Central memory CD8-positive, alpha-beta T cell (primary cell): ENCODE data around the gene IER3.
"Not testable (repeated sequence)": the region's sequence is repeated elsewhere in the genome, so short reads cannot be mapped to it uniquely, and the experiment has no call there.

Experiments
- ATAC-seq: fragments of 150-1000 bp; cut with Tn5 transposase; replicated peaks from 2 replicates; pipeline ENCODE4 v1.10.0; 2022; ENCODE audit warnings: mild to moderate bottlenecking, moderate FRiP score, moderate number of reproducible peaks; ENCODE audit not compliant: poor library complexity, severe bottlenecking; ENCODE audit errors: extremely low read depth
- DNase-seq, 2 donors: peaks; one replicate each; pipeline ENCODE4 v3.0.0; 2021; ENCODE audit warnings: low spot score in 2 of 2
- H3K27ac Mint-ChIP-seq: one replicate; pipeline ENCODE4 v1.8.0; 2022; ENCODE audit warnings: low read depth, mild to moderate bottlenecking, moderate library complexity, mixed read lengths
- H3K27me3 Mint-ChIP-seq: one replicate; pipeline ENCODE4 v1.8.0; 2022; ENCODE audit warnings: mixed read lengths
- H3K36me3 Mint-ChIP-seq: one replicate; pipeline ENCODE4 v1.8.0; 2022; ENCODE audit warnings: mild to moderate bottlenecking, moderate library complexity, mixed read lengths; ENCODE audit not compliant: insufficient read depth
- H3K4me1 Mint-ChIP-seq: one replicate; pipeline ENCODE4 v1.8.0; 2022; ENCODE audit warnings: mixed read lengths
- H3K4me3 Mint-ChIP-seq: one replicate; pipeline ENCODE4 v1.8.0; 2022; ENCODE audit warnings: mild to moderate bottlenecking, moderate library complexity, mixed read lengths
- H3K9me3 Mint-ChIP-seq: one replicate; pipeline ENCODE4 v1.8.0; 2022; ENCODE audit warnings: mixed read lengths

IER3 gene

DNA sequence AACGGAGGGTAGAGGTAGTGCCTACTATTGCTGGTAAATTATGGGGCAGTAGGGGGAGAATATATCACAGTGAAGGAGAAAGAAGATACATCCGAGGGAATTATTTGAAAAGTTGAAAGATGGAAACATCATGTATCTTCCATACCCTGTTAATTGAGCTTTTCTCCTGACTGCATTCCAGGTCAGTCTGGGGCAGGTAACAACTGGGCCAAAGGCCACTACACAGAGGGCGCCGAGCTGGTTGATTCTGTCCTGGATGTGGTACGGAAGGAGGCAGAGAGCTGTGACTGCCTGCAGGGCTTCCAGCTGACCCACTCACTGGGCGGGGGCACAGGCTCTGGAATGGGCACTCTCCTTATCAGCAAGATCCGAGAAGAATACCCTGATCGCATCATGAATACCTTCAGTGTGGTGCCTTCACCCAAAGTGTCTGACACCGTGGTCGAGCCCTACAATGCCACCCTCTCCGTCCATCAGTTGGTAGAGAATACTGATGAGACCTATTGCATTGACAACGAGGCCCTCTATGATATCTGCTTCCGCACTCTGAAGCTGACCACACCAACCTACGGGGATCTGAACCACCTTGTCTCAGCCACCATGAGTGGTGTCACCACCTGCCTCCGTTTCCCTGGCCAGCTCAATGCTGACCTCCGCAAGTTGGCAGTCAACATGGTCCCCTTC, 21.0 kb downstream of the IER3 start:
- not testable (repeated sequence) for DNase-seq, H3K27me3 Mint-ChIP-seq, ATAC-seq, H3K9me3 Mint-ChIP-seq
- peaks cover 45% of the 10 kb centered on the region for H3K4me1 Mint-ChIP-seq
- peak overlapping the region; percentile 87 for H3K27ac Mint-ChIP-seq
- peaks cover 67% of the 10 kb centered on the region for H3K36me3 Mint-ChIP-seq
- H3K4me3 Mint-ChIP-seq: peak overlapping the region; percentile 94

DNA sequence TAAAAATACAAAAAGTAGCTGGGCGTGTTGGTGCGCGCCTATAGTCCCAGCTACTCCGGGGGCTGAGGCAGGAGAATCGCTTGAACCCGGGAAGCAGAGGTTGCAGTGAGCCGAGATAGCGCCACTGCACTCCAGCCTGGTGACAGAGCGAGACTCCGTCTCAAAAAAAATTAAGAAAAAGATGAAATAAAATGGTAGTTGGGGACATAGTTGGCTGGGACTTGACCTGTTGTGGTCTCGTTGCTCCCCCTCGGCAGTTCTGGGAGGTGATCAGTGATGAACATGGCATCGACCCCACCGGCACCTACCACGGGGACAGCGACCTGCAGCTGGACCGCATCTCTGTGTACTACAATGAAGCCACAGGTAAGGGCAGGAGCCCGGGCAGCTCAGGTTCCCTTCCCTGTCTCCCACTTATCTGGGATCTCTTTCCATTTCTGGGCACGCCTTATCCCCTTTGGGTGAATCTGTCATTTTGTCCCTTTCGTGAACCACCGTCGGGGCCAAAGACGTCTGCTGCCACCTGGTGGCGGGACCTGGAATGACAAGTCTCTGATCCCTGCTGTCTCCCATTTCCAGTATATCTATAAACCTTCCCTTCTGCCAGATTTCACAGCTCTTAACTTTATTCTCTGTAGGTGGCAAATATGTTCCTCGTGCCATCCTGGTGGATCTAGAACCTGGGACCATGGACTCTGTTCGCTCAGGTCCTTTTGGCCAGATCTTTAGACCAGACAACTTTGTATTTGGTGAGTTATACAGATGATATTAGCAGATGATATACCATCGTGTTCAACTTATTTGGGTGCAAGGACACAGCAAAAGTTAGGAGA, 21.9 kb downstream of the IER3 start:
- H3K27me3 Mint-ChIP-seq: no peaks in the 10 kb centered on the region
- no peak for ATAC-seq
- H3K4me1 Mint-ChIP-seq: peaks cover 48% of the 10 kb centered on the region
- peaks cover 63% of the 10 kb centered on the region for H3K36me3 Mint-ChIP-seq
- peak overlapping the region; percentile 87 for H3K27ac Mint-ChIP-seq
- H3K9me3 Mint-ChIP-seq: no peaks in the 10 kb centered on the region
- H3K4me3 Mint-ChIP-seq: peak overlapping the region; percentile 94
- peak; percentile 81 to 92 for DNase-seq

DNA sequence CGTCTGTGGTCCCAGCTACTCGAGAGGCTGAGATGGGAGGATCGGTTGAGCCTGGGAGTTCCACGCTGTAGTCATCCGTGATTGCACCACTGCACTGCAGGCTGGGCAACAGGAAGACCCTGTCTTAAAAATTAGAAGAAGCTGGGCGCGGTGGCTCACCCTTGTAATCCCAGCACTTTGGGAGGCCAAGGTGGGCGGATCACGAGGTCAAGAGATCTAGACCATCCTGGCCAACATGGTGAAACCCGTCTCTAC, 22.4 kb downstream of the IER3 start:
- peak overlapping the region; percentile 94 for H3K4me3 Mint-ChIP-seq
- peak overlapping the region; percentile 87 for H3K27ac Mint-ChIP-seq
- H3K36me3 Mint-ChIP-seq: peaks cover 64% of the 10 kb centered on the region
- not testable (repeated sequence) for DNase-seq, H3K9me3 Mint-ChIP-seq, ATAC-seq, H3K27me3 Mint-ChIP-seq
- peaks cover 54% of the 10 kb centered on the region for H3K4me1 Mint-ChIP-seq

DNA sequence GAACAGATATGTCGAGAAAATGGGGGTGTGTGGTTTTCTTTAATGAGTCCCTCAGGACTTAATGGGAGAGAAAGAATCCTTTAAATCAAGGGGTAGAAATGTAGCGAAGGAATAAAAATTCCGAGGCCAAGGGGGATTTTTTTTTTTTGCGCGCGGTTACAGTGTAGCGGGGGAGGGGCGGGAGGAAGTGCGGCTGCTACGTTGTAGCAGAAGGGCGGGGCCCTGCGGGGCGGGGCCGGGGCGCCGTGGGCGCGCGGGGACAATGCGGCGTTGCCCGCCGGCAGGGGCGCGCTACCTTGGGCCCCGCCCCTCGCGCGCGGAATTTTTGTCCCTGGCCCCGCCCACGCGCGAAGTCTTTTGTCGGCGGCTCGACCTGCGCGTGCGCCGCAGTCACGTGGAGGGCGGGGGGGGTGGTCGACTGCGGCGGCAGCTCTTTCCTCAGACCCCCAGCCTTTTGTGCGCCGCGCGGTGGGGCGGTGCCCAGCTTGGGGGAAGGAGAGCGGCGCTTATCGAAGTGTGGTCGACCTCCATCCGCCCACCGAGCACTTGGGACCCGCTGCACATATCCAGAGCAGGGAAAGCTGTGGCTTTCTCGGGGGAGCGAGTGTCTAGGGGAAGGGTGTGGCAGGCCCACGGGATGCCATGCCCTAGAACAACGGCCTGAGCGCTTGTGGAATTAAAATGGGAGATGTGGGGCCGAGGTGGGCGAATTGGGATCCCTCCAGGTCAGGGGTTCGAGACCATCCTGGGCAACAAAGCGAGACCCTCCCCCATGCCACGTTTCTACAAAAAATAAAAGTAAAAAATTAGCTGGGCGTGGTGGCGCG, 22.9 kb downstream of the IER3 start:
- DNase-seq (peak; percentile 92 to 94), ATAC-seq (peak; percentile 26)
- Mint-ChIP-seq H3K9me3 (no peaks in the 10 kb centered on the region), H3K27me3 (no peaks in the 10 kb centered on the region), H3K36me3 (peaks cover 64% of the 10 kb centered on the region), H3K4me1 (peaks cover 59% of the 10 kb centered on the region), H3K4me3 (peak overlapping the region; percentile 94), H3K27ac (peak overlapping the region; percentile 87)

DNA sequence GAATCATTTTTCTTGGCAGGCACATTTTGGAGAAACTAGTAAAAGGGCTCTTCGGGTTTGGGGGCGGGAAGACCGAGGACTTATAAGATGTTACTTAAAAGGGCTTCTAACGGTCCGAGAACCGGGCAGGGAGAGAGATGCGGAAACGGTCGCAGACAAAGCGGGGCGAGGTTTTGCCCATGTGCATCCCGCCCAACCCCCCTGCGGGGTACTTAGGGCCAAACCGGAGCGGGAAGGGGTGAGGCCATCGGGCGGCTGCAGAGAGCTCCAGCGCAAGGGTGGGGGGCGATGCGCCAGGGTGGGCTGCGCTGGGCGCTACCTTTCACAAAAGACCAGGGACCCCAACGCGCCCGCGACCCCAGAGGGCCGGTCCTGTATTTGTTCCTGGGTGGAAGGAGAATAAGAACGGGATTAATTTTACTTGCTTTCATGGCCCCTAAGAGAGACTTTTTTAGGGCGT, 23.6 kb downstream of the IER3 start:
- H3K27ac Mint-ChIP-seq: peak overlapping the region; percentile 87
- peak overlapping the region; percentile 94 for H3K4me3 Mint-ChIP-seq
- H3K9me3 Mint-ChIP-seq: no peaks in the 10 kb centered on the region
- DNase-seq: peak in 1 of 2 donors; percentile 38
- no peak for ATAC-seq
- H3K36me3 Mint-ChIP-seq: peaks cover 60% of the 10 kb centered on the region
- no peaks in the 10 kb centered on the region for H3K27me3 Mint-ChIP-seq
- H3K4me1 Mint-ChIP-seq: peaks cover 65% of the 10 kb centered on the region

DNA sequence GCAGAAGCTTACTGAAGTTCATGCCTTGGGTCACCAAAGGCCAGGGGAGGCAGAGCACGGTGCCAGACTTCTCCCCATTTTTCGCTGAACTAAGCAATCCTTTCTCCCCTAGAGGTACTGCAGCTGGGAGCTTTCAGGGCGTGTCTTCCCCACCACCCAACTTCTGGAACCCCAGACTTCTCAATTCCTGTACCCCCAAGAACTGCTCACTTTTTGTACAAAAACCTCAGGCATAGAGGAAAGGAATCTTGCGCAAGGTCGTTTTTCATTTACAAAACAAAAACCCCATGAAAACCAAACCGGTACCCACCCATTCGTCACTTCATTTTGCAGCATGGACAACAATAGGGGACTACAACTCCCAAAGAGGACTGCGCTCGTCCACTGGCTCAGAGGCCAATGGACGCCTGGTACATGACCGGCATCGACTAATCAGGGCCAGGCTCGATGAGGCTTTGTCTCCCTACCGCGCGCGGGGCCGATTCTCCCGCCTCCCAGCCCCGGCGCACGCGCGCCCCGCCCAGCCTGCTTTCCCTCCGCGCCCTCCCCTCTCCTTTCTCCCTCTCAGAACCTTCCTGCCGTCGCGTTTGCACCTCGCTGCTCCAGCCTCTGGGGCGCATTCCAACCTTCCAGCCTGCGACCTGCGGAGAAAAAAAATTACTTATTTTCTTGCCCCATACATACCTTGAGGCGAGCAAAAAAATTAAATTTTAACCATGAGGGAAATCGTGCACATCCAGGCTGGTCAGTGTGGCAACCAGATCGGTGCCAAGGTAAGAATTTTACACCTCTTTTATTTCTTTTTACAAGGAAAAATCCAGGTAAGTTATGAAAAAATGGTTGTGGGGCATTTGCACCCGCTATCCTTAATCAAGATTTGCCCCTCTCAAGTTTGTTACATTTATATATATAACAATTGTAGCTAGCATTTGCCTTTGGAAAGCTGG, 24.3 kb downstream of the IER3 start, which contains the start of gene TUBB:
Gene TUBB, plus strand, starts transcription at position 562 of the 947 bp plus-strand sequence. Its CDS starts 155 bp downstream, at position 717.
- H3K27ac Mint-ChIP-seq: peak within 1 kb of the TSS; percentile 87
- DNase-seq (peak; percentile 82 to 90), ATAC-seq (peak; percentile 61)
- peaks cover 64% of the 10 kb centered on the region for H3K4me1 Mint-ChIP-seq
- H3K9me3 Mint-ChIP-seq: no peaks in the 10 kb centered on the region
- H3K27me3 Mint-ChIP-seq: no peaks in the 10 kb centered on the region
- H3K36me3 Mint-ChIP-seq: peaks cover 55% of the 10 kb centered on the region
- H3K4me3 Mint-ChIP-seq: peak within 1 kb of the TSS; percentile 94

DNA sequence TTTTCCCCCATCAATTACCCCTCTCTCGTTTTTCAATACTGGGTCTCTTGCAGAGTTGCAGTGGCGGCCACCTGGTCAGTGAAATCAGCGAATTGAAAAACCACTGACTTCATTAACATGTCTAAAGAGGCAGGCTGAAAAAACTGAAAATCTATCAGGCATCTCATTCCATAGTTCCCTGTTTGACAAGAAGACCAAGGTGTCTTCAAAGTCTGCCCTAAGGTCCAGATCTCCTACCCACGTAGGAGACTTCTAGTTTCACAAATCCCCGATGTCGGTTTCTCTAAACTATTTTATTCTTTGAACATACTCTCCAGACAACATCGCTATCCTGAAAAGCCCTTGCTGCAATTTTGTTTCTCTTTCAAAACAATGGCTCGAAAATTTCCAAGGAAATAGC, 25.0 kb downstream of the IER3 start:
- H3K27me3 Mint-ChIP-seq: no peaks in the 10 kb centered on the region
- peaks cover 57% of the 10 kb centered on the region for H3K4me1 Mint-ChIP-seq
- peak overlapping the region; percentile 94 for H3K4me3 Mint-ChIP-seq
- peaks cover 48% of the 10 kb centered on the region for H3K36me3 Mint-ChIP-seq
- ATAC-seq: no peak
- H3K27ac Mint-ChIP-seq: peak overlapping the region; percentile 87
- no peaks in the 10 kb centered on the region for H3K9me3 Mint-ChIP-seq
- no peak for DNase-seq

DNA sequence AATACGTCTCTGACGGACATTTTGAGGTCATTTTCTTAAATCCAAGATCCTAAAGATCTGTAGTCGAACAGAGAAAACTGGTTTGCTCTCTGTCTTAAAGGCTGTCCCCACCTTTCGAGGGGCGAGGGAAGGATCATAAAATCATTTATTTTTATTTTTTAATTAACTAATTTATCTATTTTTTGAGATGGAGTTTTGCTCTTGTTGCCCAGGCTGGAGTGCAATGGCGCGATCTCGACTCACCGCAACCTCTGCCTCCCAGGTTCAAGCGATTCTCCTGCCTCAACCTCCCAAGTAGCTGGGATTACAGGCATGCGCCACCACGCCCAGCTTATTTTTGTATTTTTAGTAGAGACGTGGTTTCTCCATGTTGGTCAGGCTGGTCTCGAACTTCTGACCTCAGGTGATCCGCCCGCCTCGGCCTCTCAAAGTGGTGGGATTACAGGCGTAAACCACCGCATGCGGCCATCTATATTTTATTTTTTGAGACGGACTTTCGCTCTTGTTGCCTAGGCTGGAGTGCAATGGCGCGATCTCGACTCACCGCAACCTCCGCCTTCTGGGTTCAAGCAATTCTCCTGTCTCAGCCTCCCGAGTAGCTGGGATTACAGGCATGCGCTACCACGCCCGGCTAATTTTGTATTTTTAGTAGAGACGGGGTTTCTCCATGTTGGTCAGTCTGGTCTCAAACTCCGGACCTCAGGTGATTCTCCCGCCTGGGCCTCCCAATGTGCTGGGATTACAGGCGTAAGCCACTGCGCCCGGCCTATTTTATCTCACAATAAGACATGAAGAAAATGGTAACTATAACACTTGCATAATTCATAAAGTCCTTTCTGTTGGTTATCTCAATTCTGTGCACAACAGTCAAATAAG, 26.3 kb downstream of the IER3 start:
- Mint-ChIP-seq H3K36me3 (peaks cover 40% of the 10 kb centered on the region), H3K4me1 (peaks cover 51% of the 10 kb centered on the region), H3K4me3 (peak overlapping the region; percentile 86), H3K27ac (peak overlapping the region; percentile 99)
- not testable (repeated sequence) for DNase-seq, H3K9me3 Mint-ChIP-seq, H3K27me3 Mint-ChIP-seq, ATAC-seq

DNA sequence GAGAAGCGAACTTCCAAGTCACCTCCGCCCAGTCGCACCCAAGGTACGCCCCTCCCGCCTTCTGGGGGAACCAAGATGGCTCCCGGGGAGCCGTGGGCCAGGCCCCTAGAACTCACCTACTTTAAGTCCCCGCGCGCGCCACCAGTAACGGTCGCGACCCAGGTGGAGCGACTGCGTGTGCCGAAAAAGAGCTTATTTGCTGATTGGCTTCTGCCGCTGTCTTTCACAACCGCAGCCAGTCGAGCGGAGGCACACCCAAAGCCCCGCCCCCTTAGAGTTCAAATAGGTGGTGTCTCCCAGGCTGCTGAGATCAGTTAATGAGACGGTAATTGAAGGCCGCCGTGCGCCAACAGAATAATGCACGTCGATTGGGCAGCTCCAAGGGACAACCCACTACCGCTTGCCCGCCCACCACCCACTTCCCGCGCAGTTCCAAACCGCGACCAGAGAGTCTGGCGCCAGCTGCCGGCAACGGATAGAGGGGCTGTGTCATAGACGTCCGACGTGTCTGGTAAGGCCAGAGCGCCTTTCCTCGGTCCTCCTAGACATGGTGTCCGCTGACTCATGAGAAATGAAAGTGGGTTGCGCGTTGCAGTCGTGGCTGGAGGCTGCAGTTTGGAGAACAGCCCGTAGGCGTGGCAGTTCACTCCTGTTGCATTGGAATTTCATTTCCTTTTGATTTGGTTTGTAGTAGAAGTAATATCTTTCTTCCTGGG, 27.1 kb downstream of the IER3 start, which contains the start of gene MDC1:
Gene MDC1, minus strand, starts transcription at position 153 of the 716 bp plus-strand sequence. CDS start 2,106 bp downstream, outside the sequence.
- H3K9me3 Mint-ChIP-seq: no peaks in the 10 kb centered on the region
- peaks cover 34% of the 10 kb centered on the region for H3K36me3 Mint-ChIP-seq
- ATAC-seq (peak; percentile 83), DNase-seq (peak; percentile 92 to 99)
- no peaks in the 10 kb centered on the region for H3K27me3 Mint-ChIP-seq
- H3K4me1 Mint-ChIP-seq: peaks cover 51% of the 10 kb centered on the region
- peak within 1 kb of the TSS; percentile 86 for H3K4me3 Mint-ChIP-seq
- peak within 1 kb of the TSS; percentile 99 for H3K27ac Mint-ChIP-seq

DNA sequence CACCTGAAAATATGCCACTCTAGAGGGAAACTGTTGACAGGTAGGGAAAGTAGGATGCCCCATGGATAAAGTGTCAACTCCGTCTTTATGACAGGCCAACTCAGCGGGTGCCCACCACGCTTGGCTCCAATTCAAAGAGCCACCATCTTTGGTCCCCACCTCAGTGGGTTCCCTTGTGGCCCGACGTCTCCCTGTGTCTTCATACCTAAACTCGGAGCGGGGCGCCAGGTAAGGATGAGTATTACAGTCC, 27.5 kb downstream of the IER3 start:
- H3K27me3 Mint-ChIP-seq: no peaks in the 10 kb centered on the region
- H3K9me3 Mint-ChIP-seq: no peaks in the 10 kb centered on the region

More for the DNA sequence above, 27.5 kb downstream of the IER3 start:
- Mint-ChIP-seq H3K4me3 (peak overlapping the region; percentile 86), H3K4me1 (peaks cover 53% of the 10 kb centered on the region), H3K36me3 (peaks cover 29% of the 10 kb centered on the region), H3K27ac (peak overlapping the region; percentile 99)
- ATAC-seq (no peak), DNase-seq (no peak)
